ENCODE results near the gene FYN.
"Not testable (repeated sequence)": the region's sequence is repeated elsewhere in the genome, so short reads cannot be mapped to it uniquely, and the experiment has no call there.

DNA sequence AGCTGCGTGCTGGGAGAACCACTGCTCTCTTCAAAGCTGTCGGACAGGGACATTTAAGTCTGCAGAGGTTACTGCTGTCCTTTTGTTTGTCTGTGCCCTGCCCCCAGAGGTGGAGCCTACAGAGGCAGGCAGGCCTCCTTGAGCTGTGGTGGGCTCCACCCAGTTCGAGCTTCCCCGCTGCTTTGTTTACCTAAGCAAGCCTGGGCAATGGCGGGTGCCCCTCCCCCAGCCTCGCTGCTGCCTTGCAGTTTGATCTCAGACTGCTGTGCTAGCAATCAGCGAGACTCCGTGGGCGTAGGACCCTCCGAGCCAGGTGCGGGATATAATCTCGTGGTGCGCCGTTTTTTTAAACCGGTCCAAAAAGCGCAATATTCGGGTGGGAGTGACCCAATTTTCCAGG, 35.1 kb upstream of the FYN start:
- TF ChIP-seq CTCF, MAX (IDR thresholded peaks at IDR 0.05; ENCODE audit: low read depth, low read length): not testable (repeated sequence)
